ENCODE data around the gene PRSS22.

DNA sequence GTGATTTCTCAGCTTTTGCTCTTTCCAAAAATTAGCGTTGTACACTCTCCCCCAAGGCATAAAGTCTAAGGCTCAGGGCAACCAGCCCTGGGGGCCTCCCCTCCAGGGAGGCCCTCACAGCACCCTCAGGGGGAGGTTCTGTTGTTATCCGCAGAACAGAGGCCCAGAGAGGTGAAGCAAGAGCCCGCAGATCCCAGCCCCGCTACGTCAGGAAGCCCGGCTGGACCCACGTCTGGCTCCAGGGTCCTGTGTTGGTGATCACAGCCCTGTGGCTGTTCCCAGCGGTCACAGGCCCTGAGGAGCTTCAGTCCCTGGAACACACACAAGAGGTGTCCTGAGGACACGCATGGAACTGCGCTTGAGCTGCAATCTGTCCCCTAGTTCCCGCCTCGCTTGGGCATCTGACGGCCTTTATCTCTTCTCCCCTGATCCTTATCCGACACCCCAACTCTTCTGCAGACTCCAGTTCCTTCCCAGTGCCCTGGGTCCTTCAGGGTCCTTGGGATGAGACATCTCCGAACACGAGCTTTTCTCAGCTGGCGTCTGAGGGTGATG, 29.0 kb downstream of the PRSS22 start:
- TF ChIP-seq, protein P1, sequence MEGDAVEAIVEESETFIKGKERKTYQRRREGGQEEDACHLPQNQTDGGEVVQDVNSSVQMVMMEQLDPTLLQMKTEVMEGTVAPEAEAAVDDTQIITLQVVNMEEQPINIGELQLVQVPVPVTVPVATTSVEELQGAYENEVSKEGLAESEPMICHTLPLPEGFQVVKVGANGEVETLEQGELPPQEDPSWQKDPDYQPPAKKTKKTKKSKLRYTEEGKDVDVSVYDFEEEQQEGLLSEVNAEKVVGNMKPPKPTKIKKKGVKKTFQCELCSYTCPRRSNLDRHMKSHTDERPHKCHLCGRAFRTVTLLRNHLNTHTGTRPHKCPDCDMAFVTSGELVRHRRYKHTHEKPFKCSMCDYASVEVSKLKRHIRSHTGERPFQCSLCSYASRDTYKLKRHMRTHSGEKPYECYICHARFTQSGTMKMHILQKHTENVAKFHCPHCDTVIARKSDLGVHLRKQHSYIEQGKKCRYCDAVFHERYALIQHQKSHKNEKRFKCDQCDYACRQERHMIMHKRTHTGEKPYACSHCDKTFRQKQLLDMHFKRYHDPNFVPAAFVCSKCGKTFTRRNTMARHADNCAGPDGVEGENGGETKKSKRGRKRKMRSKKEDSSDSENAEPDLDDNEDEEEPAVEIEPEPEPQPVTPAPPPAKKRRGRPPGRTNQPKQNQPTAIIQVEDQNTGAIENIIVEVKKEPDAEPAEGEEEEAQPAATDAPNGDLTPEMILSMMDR (IDR thresholded peaks at IDR 0.05; ENCODE audit: poor library complexity, severe bottlenecking): no peak
- TF ChIP-seq EZH2 (IDR thresholded peaks at IDR 0.05; ENCODE audit: borderline replicate concordance, insufficient read depth, low read length, poor library complexity, severe bottlenecking) (no peak), SMC3 (conservative IDR thresholded peaks at IDR 0.05; ENCODE audit: poor library complexity) (no peak), TAF1 (IDR thresholded peaks at IDR 0.05; ENCODE audit: low read depth) (no peak), MXI1 (conservative IDR thresholded peaks at IDR 0.05; ENCODE audit: poor library complexity, severe bottlenecking) (no peak), RAD21 (conservative IDR thresholded peaks at IDR 0.05) (no peak)
- TF ChIP-seq, protein P2, sequence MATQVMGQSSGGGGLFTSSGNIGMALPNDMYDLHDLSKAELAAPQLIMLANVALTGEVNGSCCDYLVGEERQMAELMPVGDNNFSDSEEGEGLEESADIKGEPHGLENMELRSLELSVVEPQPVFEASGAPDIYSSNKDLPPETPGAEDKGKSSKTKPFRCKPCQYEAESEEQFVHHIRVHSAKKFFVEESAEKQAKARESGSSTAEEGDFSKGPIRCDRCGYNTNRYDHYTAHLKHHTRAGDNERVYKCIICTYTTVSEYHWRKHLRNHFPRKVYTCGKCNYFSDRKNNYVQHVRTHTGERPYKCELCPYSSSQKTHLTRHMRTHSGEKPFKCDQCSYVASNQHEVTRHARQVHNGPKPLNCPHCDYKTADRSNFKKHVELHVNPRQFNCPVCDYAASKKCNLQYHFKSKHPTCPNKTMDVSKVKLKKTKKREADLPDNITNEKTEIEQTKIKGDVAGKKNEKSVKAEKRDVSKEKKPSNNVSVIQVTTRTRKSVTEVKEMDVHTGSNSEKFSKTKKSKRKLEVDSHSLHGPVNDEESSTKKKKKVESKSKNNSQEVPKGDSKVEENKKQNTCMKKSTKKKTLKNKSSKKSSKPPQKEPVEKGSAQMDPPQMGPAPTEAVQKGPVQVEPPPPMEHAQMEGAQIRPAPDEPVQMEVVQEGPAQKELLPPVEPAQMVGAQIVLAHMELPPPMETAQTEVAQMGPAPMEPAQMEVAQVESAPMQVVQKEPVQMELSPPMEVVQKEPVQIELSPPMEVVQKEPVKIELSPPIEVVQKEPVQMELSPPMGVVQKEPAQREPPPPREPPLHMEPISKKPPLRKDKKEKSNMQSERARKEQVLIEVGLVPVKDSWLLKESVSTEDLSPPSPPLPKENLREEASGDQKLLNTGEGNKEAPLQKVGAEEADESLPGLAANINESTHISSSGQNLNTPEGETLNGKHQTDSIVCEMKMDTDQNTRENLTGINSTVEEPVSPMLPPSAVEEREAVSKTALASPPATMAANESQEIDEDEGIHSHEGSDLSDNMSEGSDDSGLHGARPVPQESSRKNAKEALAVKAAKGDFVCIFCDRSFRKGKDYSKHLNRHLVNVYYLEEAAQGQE (IDR thresholded peaks at IDR 0.05; ENCODE audit: borderline replicate concordance): no peak
